SIG-M5 treated with dmso at 0.1 percent for 504 hours (cell line): ENCODE data around the gene METTL9.
"Not testable (repeated sequence)": the region's sequence is repeated elsewhere in the genome, so short reads cannot be mapped to it uniquely, and the experiment has no call there.

Experiments
- DNase-seq: peaks from one replicate; lab custom pipeline; 2025; ENCODE audit not compliant: unreplicated experiment; lab: John Stamatoyannopoulos, UW

The METTL9 gene

GRCh38 chr16:21656795-21657768 is 57.7 kb downstream of the METTL9 start:
- peak; percentile 53 for DNase-seq

- DNase-seq = no peak
Measured at GRCh38 chr16:21659124-21659523, 59.7 kb downstream of the METTL9 start.

- DNase-seq = no peak
Measured at GRCh38 chr16:21663889-21664647, 64.7 kb downstream of the METTL9 start, which contains the start of gene OTOA. TSS of gene OTOA (plus strand) at chr16:21663968. CDS start at chr16:21678515, 14,547 bp downstream.

- DNase-seq = no peak
Measured at GRCh38 chr16:21664801-21665492, 65.6 kb downstream of the METTL9 start.

GRCh38 chr16:21666772-21667171 is 67.4 kb downstream of the METTL9 start:
- no peak for DNase-seq

GRCh38 chr16:21667575-21667974 is 68.2 kb downstream of the METTL9 start:
- DNase-seq = no peak

- no peak for DNase-seq
Measured at GRCh38 chr16:21673469-21673868, 74.1 kb downstream of the METTL9 start.

GRCh38 chr16:21674456-21674855 is 75.1 kb downstream of the METTL9 start:
- not testable (repeated sequence) for DNase-seq

GRCh38 chr16:21680714-21681113 is 81.3 kb downstream of the METTL9 start:
- DNase-seq = not testable (repeated sequence)

- no peak for DNase-seq
Measured at GRCh38 chr16:21683184-21683583, 83.8 kb downstream of the METTL9 start.

GRCh38 chr16:21684199-21684598 is 84.8 kb downstream of the METTL9 start:
- no peak for DNase-seq

GRCh38 chr16:21685034-21685455 is 85.7 kb downstream of the METTL9 start:
- DNase-seq = no peak

GRCh38 chr16:21689107-21689506 is 89.7 kb downstream of the METTL9 start:
- DNase-seq = no peak

GRCh38 chr16:21690967-21691366 is 91.6 kb downstream of the METTL9 start:
- not testable (repeated sequence) for DNase-seq

- no peak for DNase-seq
Measured at GRCh38 chr16:21694609-21695008, 95.2 kb downstream of the METTL9 start.

- DNase-seq = no peak
Measured at GRCh38 chr16:21697032-21697431, 97.7 kb downstream of the METTL9 start.

GRCh38 chr16:21698169-21699032 is 99.0 kb downstream of the METTL9 start:
- no peak for DNase-seq

GRCh38 chr16:21701271-21701670 is 101.9 kb downstream of the METTL9 start:
- DNase-seq = no peak

GRCh38 chr16:21702276-21702675 is 102.9 kb downstream of the METTL9 start:
- no peak for DNase-seq

GRCh38 chr16:21703156-21703555 is 103.8 kb downstream of the METTL9 start:
- no peak for DNase-seq
